Neural progenitor cell (in vitro differentiated cells): ENCODE data around the gene GRID1.

Experiments
- EZH2 ChIP-seq: fragments of 200-600 bp; sonication (generic); IDR thresholded peaks from 2 replicates; pipeline ENCODE4 v1.6.1; 2017; ENCODE audit warnings: antibody characterized with exemption, mild to moderate bottlenecking, moderate library complexity
- TF ChIP-seq, protein P1 (sequence below): fragments of 200-600 bp; sonication (generic); IDR thresholded peaks from 2 replicates; pipeline ENCODE4 v1.5.1; 2017; ENCODE audit warnings: antibody characterized with exemption, mild to moderate bottlenecking

DNA sequence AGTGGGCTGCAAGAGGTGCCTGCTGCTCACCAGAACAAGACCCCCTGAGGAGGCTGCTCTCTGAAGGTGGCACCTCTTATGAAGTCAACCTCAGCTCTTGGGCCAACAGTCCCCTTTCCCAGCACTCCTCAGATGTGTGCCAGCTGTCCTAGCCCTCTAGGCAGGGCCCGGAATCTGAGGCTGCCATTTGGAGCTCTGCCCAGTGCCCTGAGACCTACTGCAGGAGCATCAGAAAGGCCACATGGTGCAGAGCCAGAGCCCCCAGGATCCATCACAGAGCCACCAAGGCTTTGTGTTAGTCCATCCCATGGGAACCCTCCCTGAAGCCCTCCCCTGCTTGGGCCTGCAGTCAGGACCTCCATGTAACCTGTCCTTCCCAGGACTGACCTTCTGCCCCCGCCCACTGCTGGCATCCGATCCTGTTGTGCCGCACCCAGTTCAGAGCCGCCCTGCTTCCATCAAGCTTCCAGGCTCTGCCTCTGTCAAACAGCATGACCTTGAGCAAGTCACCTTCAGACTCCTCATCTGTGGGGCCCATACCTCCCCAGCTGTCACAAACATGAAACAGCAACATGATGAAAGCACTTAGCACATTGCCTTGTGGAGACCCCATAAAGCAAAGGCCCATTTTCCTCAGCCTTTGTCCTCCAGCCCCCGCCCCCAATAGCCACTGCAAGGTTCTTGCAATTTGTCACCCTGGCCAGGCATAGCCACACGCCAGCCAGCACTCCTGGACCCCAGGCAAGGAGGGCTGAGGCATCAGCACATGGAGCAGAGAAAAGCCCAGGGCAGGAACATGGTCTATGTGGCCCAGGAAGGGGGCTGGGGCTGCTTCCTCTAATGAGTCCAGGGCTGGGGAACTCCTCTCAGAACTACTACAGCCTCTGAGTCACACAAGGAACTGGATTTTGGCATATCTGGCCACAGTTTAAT lies 51.7 kb downstream of the GRID1 start:
- TF ChIP-seq EZH2 = no peak
- TF ChIP-seq, protein P1, sequence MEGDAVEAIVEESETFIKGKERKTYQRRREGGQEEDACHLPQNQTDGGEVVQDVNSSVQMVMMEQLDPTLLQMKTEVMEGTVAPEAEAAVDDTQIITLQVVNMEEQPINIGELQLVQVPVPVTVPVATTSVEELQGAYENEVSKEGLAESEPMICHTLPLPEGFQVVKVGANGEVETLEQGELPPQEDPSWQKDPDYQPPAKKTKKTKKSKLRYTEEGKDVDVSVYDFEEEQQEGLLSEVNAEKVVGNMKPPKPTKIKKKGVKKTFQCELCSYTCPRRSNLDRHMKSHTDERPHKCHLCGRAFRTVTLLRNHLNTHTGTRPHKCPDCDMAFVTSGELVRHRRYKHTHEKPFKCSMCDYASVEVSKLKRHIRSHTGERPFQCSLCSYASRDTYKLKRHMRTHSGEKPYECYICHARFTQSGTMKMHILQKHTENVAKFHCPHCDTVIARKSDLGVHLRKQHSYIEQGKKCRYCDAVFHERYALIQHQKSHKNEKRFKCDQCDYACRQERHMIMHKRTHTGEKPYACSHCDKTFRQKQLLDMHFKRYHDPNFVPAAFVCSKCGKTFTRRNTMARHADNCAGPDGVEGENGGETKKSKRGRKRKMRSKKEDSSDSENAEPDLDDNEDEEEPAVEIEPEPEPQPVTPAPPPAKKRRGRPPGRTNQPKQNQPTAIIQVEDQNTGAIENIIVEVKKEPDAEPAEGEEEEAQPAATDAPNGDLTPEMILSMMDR = no peak
